ENCODE data around the gene PRKG1.

Gene PRKG1

DNA sequence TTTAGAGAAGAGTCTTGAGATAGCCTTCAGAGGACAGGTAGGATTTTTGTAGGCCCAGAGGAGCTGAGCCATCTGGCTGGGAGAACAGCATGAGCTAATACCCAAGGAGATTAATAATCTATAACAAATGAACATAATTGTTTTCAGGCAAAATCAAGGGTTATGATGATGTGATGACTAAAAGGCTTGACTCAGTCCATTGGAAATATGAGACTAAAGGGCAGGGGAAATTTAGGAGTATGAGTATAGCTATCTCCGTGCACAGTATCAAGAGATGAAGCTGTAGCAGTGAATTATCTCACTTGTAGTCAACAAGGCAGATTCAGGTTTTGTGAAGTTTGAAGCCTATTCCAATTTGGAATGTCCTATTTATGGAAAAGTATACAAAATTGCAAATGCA, 585.1 kb downstream of the PRKG1 start:
- TF ChIP-seq CTCF (IDR thresholded peaks at IDR 0.05; ENCODE audit: borderline replicate concordance, insufficient read depth, low read depth, low read length) = no peak

GRCh38 chr10:51663086-51663485, 588.8 kb downstream of the PRKG1 start:
- no peak overlapping the region for H3K4me3 ChIP-seq (ENCODE audit: low read depth, low read length)

More for the DNA sequence above, 585.1 kb downstream of the PRKG1 start:
- no peak overlapping the region for H3K4me3 ChIP-seq (ENCODE audit: low read depth, low read length)

GRCh38 chr10:51666456-51666855, 592.2 kb downstream of the PRKG1 start:
- H3K4me3 ChIP-seq (ENCODE audit: low read depth, low read length) = no peak overlapping the region
- no peak for TF ChIP-seq CTCF (IDR thresholded peaks at IDR 0.05; ENCODE audit: borderline replicate concordance, insufficient read depth, low read depth, low read length)

More at GRCh38 chr10:51663086-51663485, 588.8 kb downstream of the PRKG1 start:
- no peak for TF ChIP-seq CTCF (IDR thresholded peaks at IDR 0.05; ENCODE audit: borderline replicate concordance, insufficient read depth, low read depth, low read length)

GRCh38 chr10:51667678-51668335, 593.5 kb downstream of the PRKG1 start:
- no peak overlapping the region for H3K4me3 ChIP-seq (ENCODE audit: low read depth, low read length)
- no peak for TF ChIP-seq CTCF (IDR thresholded peaks at IDR 0.05; ENCODE audit: borderline replicate concordance, insufficient read depth, low read depth, low read length)

- no peak for TF ChIP-seq CTCF (IDR thresholded peaks at IDR 0.05; ENCODE audit: borderline replicate concordance, insufficient read depth, low read depth, low read length)
- no peak overlapping the region for H3K4me3 ChIP-seq (ENCODE audit: low read depth, low read length)
Observed at GRCh38 chr10:51668336-51668689, 594.0 kb downstream of the PRKG1 start.

- TF ChIP-seq CTCF (IDR thresholded peaks at IDR 0.05; ENCODE audit: borderline replicate concordance, insufficient read depth, low read depth, low read length) = no peak
- H3K4me3 ChIP-seq (ENCODE audit: low read depth, low read length) = no peak overlapping the region
Observed at GRCh38 chr10:51669041-51669440, 594.8 kb downstream of the PRKG1 start.

- no peak overlapping the region for H3K4me3 ChIP-seq (ENCODE audit: low read depth, low read length)
- TF ChIP-seq CTCF (IDR thresholded peaks at IDR 0.05; ENCODE audit: borderline replicate concordance, insufficient read depth, low read depth, low read length) = no peak
Observed at GRCh38 chr10:51672039-51672535, 597.8 kb downstream of the PRKG1 start.
